Measurements from ENCODE around the gene WDR13. TPM values are rescaled to one million over a fixed set of nuclear protein-coding genes. Genes with fewer than 3 reads are reported as not detected.

WDR13 gene
- total RNA-seq, 4 donors from 2014 or later: 95.4 to 149 (median 126) TPM

DNA sequence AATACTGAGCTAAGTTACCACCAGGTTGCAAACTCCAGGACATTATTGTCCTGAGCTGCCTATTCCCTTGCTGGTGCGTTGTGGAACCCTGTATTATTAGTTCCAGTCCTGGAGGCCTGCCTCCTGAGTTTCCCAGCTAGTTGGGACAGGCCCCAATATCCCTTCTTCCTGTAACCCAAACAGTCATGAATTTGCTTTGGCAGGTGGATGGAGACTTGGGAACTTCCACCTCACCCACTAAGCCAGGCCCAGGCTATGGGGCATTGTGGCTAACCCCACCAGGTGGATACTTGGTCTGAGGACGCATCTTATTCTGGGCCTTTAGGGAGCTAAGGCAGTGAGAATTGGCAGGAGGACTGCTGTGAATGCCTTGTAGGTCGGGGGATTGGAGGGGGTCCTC lies 18.0 kb upstream of the WDR13 start:
- TF ChIP-seq, protein P1, sequence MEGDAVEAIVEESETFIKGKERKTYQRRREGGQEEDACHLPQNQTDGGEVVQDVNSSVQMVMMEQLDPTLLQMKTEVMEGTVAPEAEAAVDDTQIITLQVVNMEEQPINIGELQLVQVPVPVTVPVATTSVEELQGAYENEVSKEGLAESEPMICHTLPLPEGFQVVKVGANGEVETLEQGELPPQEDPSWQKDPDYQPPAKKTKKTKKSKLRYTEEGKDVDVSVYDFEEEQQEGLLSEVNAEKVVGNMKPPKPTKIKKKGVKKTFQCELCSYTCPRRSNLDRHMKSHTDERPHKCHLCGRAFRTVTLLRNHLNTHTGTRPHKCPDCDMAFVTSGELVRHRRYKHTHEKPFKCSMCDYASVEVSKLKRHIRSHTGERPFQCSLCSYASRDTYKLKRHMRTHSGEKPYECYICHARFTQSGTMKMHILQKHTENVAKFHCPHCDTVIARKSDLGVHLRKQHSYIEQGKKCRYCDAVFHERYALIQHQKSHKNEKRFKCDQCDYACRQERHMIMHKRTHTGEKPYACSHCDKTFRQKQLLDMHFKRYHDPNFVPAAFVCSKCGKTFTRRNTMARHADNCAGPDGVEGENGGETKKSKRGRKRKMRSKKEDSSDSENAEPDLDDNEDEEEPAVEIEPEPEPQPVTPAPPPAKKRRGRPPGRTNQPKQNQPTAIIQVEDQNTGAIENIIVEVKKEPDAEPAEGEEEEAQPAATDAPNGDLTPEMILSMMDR (IDR thresholded peaks at IDR 0.05): no peak
- DNase-seq (ENCODE audit: low spot score) (no peak), ATAC-seq (ENCODE audit: low FRiP score) (no peak)

DNA sequence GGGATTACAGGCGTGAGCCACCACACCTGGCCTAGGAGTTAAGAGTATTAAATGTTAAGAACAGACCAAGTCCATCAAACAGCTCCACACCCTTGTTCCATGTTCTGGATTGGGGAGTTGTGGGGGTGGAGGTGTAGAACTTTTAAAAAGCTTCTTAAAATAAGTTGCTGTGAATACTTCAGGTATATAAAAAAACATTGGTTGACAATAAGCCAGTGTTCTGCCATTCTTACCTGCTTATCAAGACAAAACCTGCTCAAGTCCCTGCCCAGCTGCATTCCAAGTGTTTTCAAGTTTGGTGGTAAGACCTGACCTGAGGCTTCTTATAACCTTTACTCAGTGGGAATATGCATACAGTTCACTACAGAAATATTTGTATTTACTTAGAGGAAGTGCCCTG lies 16.6 kb upstream of the WDR13 start:
- TF ChIP-seq, protein P1 (IDR thresholded peaks at IDR 0.05): no peak
- ATAC-seq (ENCODE audit: low FRiP score) (no peak), DNase-seq (ENCODE audit: low spot score) (no peak)

DNA sequence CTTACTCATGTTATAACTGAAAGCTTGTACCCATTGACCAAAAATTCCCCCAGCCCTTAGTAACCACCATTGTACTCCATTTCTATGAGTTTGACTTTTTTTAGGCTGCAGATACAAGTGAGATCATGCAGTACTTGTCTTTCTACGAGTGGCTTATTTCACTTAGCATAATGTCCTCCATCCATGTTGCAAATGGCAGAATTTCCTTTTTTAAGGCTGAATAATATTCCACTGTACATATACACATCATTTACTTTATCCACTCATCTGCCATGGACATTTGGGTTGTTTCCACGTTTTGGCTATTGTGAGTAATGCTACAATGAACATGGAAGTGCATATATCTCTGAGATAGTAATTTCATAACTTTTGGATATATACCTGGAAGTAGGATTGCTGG lies 12.6 kb upstream of the WDR13 start:
- DNase-seq (ENCODE audit: low spot score) (no peak), ATAC-seq (ENCODE audit: low FRiP score) (no peak)
- TF ChIP-seq, protein P1 (IDR thresholded peaks at IDR 0.05): no peak

DNA sequence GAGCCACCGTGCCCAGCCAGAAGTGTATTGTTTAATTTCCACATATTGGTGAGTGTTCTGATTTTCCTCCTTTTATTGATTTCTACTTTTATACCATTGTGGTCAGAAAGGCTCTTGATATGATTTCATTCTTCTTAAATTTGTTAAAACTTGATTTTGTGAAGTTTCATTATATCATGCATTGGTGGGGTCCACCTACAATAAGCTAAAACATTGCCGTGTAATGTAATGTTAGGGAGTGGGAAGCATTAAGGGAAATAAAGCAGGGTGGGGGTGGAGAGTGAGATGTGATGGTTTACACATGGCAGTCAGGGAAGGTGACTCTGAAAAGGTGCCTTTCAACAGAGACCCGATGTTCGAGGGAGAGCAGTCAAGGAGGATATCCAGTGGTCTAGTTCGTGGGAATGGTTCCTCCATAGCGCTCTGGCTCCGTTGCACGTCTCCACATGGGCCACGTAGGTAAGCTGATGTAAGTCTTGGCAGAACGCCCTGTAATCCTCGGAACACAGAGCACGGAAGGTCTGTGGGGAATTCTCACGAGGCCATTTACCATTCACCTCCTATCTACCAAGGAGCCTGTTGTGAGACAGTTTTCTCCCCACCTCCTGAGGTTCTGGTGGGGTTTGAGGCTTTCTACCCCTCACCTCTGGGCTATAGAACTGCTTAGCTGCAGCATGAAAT lies 7.7 kb upstream of the WDR13 start:
- TF ChIP-seq, protein P1 (IDR thresholded peaks at IDR 0.05): no peak

DNA sequence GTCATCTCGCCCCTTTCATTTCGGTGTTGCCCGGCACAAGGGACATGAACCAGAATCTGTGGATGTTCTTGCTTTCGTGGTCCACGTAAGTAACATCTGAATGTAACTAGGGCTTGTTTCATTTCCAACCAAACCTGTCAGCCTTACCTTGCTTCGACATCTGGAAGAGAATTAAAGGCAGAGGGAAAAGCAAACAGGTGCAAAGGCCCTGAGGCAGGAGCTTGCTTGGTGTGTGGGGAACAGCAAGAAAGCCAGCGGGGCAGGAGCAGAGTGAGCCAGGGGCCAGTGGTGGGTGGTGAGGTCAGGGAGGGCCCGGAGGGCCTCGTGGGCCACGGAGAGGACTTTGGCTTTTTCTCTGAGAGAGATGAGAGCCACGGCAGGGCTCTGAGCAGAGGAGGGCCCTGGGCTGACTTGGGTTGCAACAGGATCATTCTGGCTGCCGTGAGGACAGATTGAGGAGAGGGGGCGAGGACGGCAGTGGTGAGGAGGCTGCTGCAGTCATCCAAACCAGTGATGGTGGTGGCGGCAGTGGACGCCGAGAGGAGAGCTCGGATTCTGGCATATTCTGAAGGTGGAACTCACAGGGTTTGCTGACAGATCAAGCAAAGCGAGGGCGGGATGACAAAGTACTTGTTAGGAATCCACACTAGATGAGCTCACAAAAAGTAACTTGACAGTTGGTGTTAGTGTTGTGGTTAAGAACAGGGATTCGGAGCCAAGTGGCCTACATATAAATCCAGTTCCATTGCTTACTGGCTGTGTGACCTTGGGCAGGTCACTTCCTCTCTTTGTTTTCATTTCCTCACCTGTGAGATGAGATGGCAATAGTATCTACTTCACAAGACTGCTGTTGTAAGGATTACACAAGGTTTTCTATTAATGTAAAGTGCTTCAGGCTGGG lies 6.8 kb upstream of the WDR13 start:
- no peak for ATAC-seq (ENCODE audit: low FRiP score)
- no peak for DNase-seq (ENCODE audit: low spot score)
- TF ChIP-seq, protein P1 (IDR thresholded peaks at IDR 0.05): no peak

More for the DNA sequence above, 7.7 kb upstream of the WDR13 start:
- ATAC-seq (ENCODE audit: low FRiP score) (no peak), DNase-seq (ENCODE audit: low spot score) (no peak)

DNA sequence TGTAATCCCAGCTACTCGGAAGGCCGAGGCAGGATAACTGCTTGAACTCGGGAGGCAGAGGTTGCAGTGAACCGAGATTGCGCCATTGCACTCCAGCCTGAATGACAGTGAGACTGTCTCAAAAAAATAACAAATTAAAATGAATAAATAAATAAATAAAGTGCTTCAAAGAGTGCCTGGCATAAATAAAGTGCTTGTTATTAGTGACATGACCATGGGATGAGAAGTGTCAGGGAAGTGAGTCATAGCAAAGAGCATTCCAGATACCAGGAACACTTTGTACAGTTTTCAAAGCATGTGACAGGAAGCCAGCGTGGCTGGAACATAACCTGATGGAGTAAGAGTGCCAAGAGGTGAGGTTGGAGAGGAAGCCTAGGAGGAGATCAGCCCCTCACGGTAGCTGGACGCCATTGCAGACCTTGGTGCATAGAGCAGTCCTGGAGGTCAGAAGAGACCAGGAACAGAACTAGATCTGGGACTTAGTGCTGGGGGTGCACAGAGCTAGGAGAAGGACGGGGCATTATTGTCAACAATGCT lies 6.0 kb upstream of the WDR13 start:
- ATAC-seq (ENCODE audit: low FRiP score) (peak; percentile 48), DNase-seq (ENCODE audit: low spot score) (no peak)
- TF ChIP-seq, protein P1 (IDR thresholded peaks at IDR 0.05): no peak

Data from omental fat pad (tissue), 4 donors.